ENCODE measurements around the gene KREMEN1.

- TF ChIP-seq ZNF274 (IDR thresholded peaks at IDR 0.05; ENCODE audit: low read depth, low read length) (no peak), POLR2A (IDR thresholded peaks at IDR 0.05; ENCODE audit: borderline replicate concordance, extremely low read depth, insufficient read depth, insufficient read length) (no peak), CTCF (IDR thresholded peaks at IDR 0.05 in 2 of 3, conservative IDR thresholded peaks at IDR 0.05 in 1 of 3; ENCODE audit: borderline replicate concordance in 1 of 3, insufficient read depth in 1 of 3, low read depth in 2 of 3, low read length in 2 of 3) (no peak), YY1 (IDR thresholded peaks at IDR 0.05; ENCODE audit: extremely low read depth, insufficient replicate concordance, low read depth, low read length) (no peak), JUND (IDR thresholded peaks at IDR 0.05) (no peak), POLR2AphosphoS5 (IDR thresholded peaks at IDR 0.05; ENCODE audit: low read depth, low read length) (no peak), EZH2 (IDR thresholded peaks at IDR 0.05) (no peak), EZH2phosphoT487 (IDR thresholded peaks at IDR 0.05; ENCODE audit: borderline replicate concordance) (no peak), ATF3 (IDR thresholded peaks at IDR 0.05) (no peak), CBX3 (IDR thresholded peaks at IDR 0.05; ENCODE audit: low read depth) (no peak)
Observed at GRCh38 chr22:29062286-29062821, 10.5 kb upstream of the KREMEN1 start.
